K562 (cell line): ENCODE data around the gene PSMA6. TPM values are rescaled to one million over a fixed set of nuclear protein-coding genes. Genes with fewer than 3 reads are reported as not detected.

ENCODE experiments used
- ATAC-seq: fragments of 200-7000 bp; cut with Tn5 transposase; 3 replicates; pipeline ENCODE4 v1.9.1; 2020; ENCODE audit warnings: moderate library complexity
- BruUV-seq: library from RNA; stranded (reverse); fragments of 400-500 nt; replicated peaks from 2 replicates; lab custom pipeline; 2021; lab: Mats Ljungman, UMichigan
- CTCF ChIA-PET: fragments of 300-600 bp; formaldehyde crosslinking; extraction: SDS; loops from one replicate; lab custom pipeline; 2021; ENCODE audit warnings: low intra/inter-chr PET ratio; lab: Yijun Ruan, JAX
- POLR2A ChIA-PET: fragments of 300-600, 350-650 bp; sonication (Branson Sonifier 250); formaldehyde crosslinking; extraction: SDS; loops from one replicate; lab custom pipeline; 2021; ENCODE audit warnings: antibody characterized with exemption, inconsistent platforms; lab: Yijun Ruan, JAX
- DNase-seq, 4 experiments: peaks; one replicate each; pipeline versions ENCODE4 v3.0.0 to v3.0.0-alpha.2; 2011 to 2018; ENCODE audit warnings: low spot score in 3 of 4, mixed read lengths in 3 of 4; ENCODE audit errors: extremely low read depth in 1 of 4
- FAIRE-seq: peaks from 2 replicates; lab custom pipeline; 2011; peaks lifted over from hg19 to GRCh38; lab: Jason Lieb, UNC
- H2AFZ ChIP-seq: 2 replicates; pipeline ENCODE4 v1.6.0; 2011; ENCODE audit warnings: low read depth, low read length, control low read depth, inconsistent platforms
- H3K27ac ChIP-seq: fragments of 200-600 bp; 3 replicates; pipeline ENCODE4 v1.8.0; 2011; ENCODE audit warnings: low read depth, mild to moderate bottlenecking, control low read depth, inconsistent platforms, low read length, moderate library complexity, mixed read lengths; ENCODE audit errors: extremely low read depth
- H3K27me3 ChIP-seq, 2 experiments: fragments of 300-600 bp in 1 of 2; 2 replicates in 1 of 2; 3 replicates in 1 of 2; pipeline versions ENCODE4 v1.6.0 to v1.8.0; 2011; ENCODE audit warnings: inconsistent platforms in 2 of 2, low read length in 2 of 2, mild to moderate bottlenecking in 1 of 2, mixed read lengths in 1 of 2, moderate library complexity in 1 of 2; ENCODE audit not compliant: control insufficient read depth in 2 of 2, insufficient read depth in 2 of 2
- H3K36me3 ChIP-seq: fragments of 300-600 bp; 3 replicates; pipeline ENCODE4 v1.8.0; 2011; ENCODE audit warnings: mild to moderate bottlenecking, low read length, inconsistent platforms; ENCODE audit not compliant: control insufficient read depth, insufficient read depth
- H3K4me1 ChIP-seq, 2 experiments: fragments of 200-600 bp in 1 of 2; replicated peaks in 1 of 2; 2 replicates in 1 of 2; 3 replicates in 1 of 2; pipeline versions ENCODE4 v1.5.1 to v1.8.0; 2011; ENCODE audit warnings: inconsistent platforms in 2 of 2, low read length in 2 of 2, mild to moderate bottlenecking in 1 of 2, mixed read lengths in 1 of 2, moderate library complexity in 1 of 2; ENCODE audit not compliant: control insufficient read depth in 2 of 2, insufficient read depth in 2 of 2
- H3K4me2 ChIP-seq: 2 replicates; pipeline ENCODE4 v1.6.1; 2011; ENCODE audit warnings: low read length, control low read depth, inconsistent platforms, mixed read lengths; ENCODE audit not compliant: insufficient read depth
- H3K4me3 ChIP-seq: fragments of 200-600 bp; sonication (generic), shearing (Covaris generic); 2 replicates; pipeline ENCODE4 v1.5.1; 2016; ENCODE audit warnings: control low read depth, inconsistent platforms
- H3K79me2 ChIP-seq: fragments of 200-600 bp; 3 replicates; pipeline ENCODE4 v1.8.0; 2011; ENCODE audit warnings: low read length, inconsistent platforms; ENCODE audit not compliant: control insufficient read depth, insufficient read depth
- H3K9ac ChIP-seq, 2 experiments: 2 replicates each; pipeline versions ENCODE4 v1.6.0 to v1.6.1; 2011; ENCODE audit warnings: low read depth in 2 of 2, low read length in 2 of 2, control low read depth in 1 of 2, inconsistent platforms in 1 of 2, mild to moderate bottlenecking in 1 of 2, mixed read lengths in 1 of 2; ENCODE audit not compliant: insufficient read depth in 1 of 2
- H3K9me1 ChIP-seq: one replicate; pipeline ENCODE4 v1.6.0; 2011; ENCODE audit warnings: inconsistent platforms, mild to moderate bottlenecking, low read length, moderate library complexity; ENCODE audit not compliant: control insufficient read depth, insufficient read depth
- H3K9me3 ChIP-seq: replicated peaks from 2 replicates; pipeline ENCODE4 v1.5.1; 2011; ENCODE audit warnings: low read depth, low read length, inconsistent platforms; ENCODE audit not compliant: control insufficient read depth, insufficient read depth
- H4K20me1 ChIP-seq: replicated peaks from 2 replicates; pipeline ENCODE4 v1.6.1; 2011; ENCODE audit warnings: low read length, inconsistent platforms, mixed read lengths; ENCODE audit not compliant: control insufficient read depth, insufficient read depth
- CHAMP1 ChIP-seq: fragments of 450-650 bp; IDR thresholded peaks from 2 replicates; pipeline ENCODE4 v1.6.1; 2016; ENCODE audit warnings: mild to moderate bottlenecking
- E2F4 ChIP-seq: sonication (generic); formaldehyde crosslinking; IDR thresholded peaks from 2 replicates; pipeline ENCODE4 v1.8.0; 2022; ENCODE audit warnings: mild to moderate bottlenecking, low read depth, missing genetic modification reagents
- HDAC3 ChIP-seq: fragments of 450-650 bp; IDR thresholded peaks from 2 replicates; pipeline ENCODE4 v1.6.1; 2018; ENCODE audit warnings: borderline replicate concordance, mild to moderate bottlenecking, moderate library complexity; ENCODE audit not compliant: partially characterized antibody
- NCOA2 ChIP-seq, 2 experiments: fragments of 450-650 bp; IDR thresholded peaks; 2 replicates each; pipeline ENCODE4 v1.6.1; 2018; ENCODE audit warnings: mild to moderate bottlenecking in 2 of 2, moderate library complexity in 1 of 2; ENCODE audit not compliant: partially characterized antibody in 2 of 2
- STAT5A ChIP-seq: IDR thresholded peaks from 2 replicates; pipeline ENCODE4 v1.6.1; 2012; ENCODE audit warnings: low read length, inconsistent platforms, borderline replicate concordance
- THAP12 ChIP-seq: fragments of 250-450 bp; sonication (Bioruptor Pico); IDR thresholded peaks from 2 replicates; pipeline ENCODE4 v1.9.0; 2021; ENCODE audit warnings: mild to moderate bottlenecking, inconsistent platforms
- ZKSCAN1 ChIP-seq: fragments of 150-350 bp; IDR thresholded peaks from 2 replicates; pipeline ENCODE4 v1.6.1; 2016; ENCODE audit warnings: low read depth, low read length
- WGBS: fragments of 100-300 bp; shearing (Covaris generic); methylation state at CpG from one replicate; pipeline ENCODE4 v1.1.6; 2016; ENCODE audit warnings: low coverage, mixed read lengths; ENCODE audit not compliant: insufficient coverage; ENCODE audit errors: missing lambda C conversion rate; 5-methylcytosine and 5-hydroxymethylcytosine counted together
- in situ Hi-C: fragments of 300-500 bp; cut with MboI; formaldehyde crosslinking; loops from 4 replicates; pipeline ENCODE4 v1.15.0; 2018; ENCODE audit warnings: inconsistent platforms, mixed read lengths
- intact Hi-C: fragments of 100-400 bp; cut with micrococcal nuclease; formaldehyde crosslinking; loops from 2 replicates; pipeline ENCODE4 v1.14.2; 2022
- polyA plus RNA-seq, 8 experiments: library from polyadenylated mRNA; depleted of rRNA in 4 of 8; stranded (reverse) in 5 of 8; unstranded in 3 of 8; fragments of >200 nt; fragmentation: Nextera tagmentation in 2 of 8; fragmentation: Illumina TruSeq in 1 of 8; extraction: Ambion mirVana in 2 of 8; extraction: Trizol in 1 of 8; gene quantifications; 2 replicates each; pipeline versions ENCODE4 v1.2.1 to v1.2.3, GENCODE V29; 2011 to 2014; ENCODE audit warnings: inconsistent platforms in 1 of 8, missing spikeins in 1 of 8
- total RNA-seq, 7 experiments: library from RNA; depleted of rRNA in 6 of 7; stranded (reverse); fragments of >200 nt in 6 of 7; fragmentation: Illumina TruSeq in 2 of 7; extraction: Trizol in 2 of 7; gene quantifications; 2 replicates each; pipeline versions ENCODE4 v1.2.1 to v1.2.3, GENCODE V29; 2011 to 2021; ENCODE audit warnings: low replicate concordance in 1 of 7
- TF ChIP-seq, protein P1 (sequence below): fragments of 450-650 bp; formaldehyde crosslinking; IDR thresholded peaks from 2 replicates; pipeline ENCODE4 v1.4.0; 2020; ENCODE audit warnings: mild to moderate bottlenecking, moderate library complexity
- TF ChIP-seq, protein P2 (sequence below): fragments of 450-650 bp; IDR thresholded peaks from 2 replicates; pipeline ENCODE4 v1.6.1; 2016; ENCODE audit warnings: low read depth, mild to moderate bottlenecking, moderate library complexity

PSMA6 gene
- total and polyA plus RNA-seq, 9 of the 15 experiments (the other 6 are each of a cell fraction or from before 2014, with no cell fraction given), result 210 to 952 (median 288) TPM

GRCh38 chr14:35326375-35326774 is 34.2 kb downstream of the PSMA6 start:
- H3K4me1 ChIP-seq, result peaks cover under 1 to 1% of the 10 kb centered on the region in 2 experiments; a peak in 3 of 5 replicates
- H3K27ac ChIP-seq, result no peak overlapping the region
- no peak overlapping the region for H3K4me2 ChIP-seq
- H4K20me1 ChIP-seq, result no peaks in the 10 kb centered on the region
- in situ Hi-C loops (no loop called here), intact Hi-C loops (no loop called here)
- no peaks in the 10 kb centered on the region for H3K36me3 ChIP-seq
- no peaks in the 10 kb centered on the region for H3K9me3 ChIP-seq
- no peak overlapping the region for H3K4me3 ChIP-seq
- ChIA-PET CTCF (no interaction called here), POLR2A (interaction anchor here (1.2 kb wide), 1 partner anchor 13 kb away, joined by 3 read pairs; no protein-coding TSS in a partner anchor)
- DNase-seq, result no peak
- no peak overlapping the region for H2AFZ ChIP-seq
- no peak for ATAC-seq
- H3K79me2 ChIP-seq, result no peaks in the 10 kb centered on the region
- no peak overlapping the region for H3K9ac ChIP-seq
- H3K9me1 ChIP-seq, result no peaks in the 10 kb centered on the region
- no TSS peak for BruUV-seq
- WGBS, result 50% methylated on average over 1 of the region's 1 CpG
- no peaks in the 10 kb centered on the region for H3K27me3 ChIP-seq
- FAIRE-seq, result no peak
- TF ChIP-seq, protein P1, sequence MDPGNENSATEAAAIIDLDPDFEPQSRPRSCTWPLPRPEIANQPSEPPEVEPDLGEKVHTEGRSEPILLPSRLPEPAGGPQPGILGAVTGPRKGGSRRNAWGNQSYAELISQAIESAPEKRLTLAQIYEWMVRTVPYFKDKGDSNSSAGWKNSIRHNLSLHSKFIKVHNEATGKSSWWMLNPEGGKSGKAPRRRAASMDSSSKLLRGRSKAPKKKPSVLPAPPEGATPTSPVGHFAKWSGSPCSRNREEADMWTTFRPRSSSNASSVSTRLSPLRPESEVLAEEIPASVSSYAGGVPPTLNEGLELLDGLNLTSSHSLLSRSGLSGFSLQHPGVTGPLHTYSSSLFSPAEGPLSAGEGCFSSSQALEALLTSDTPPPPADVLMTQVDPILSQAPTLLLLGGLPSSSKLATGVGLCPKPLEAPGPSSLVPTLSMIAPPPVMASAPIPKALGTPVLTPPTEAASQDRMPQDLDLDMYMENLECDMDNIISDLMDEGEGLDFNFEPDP, result no peak
- TF ChIP-seq NCOA2 (IDR thresholded peaks at IDR 0.05; ENCODE audit: partially characterized antibody in 2 of 2) (no peak), HDAC3 (no peak), ZKSCAN1 (no peak), STAT5A (no peak), CHAMP1 (no peak), E2F4 (CRISPR knock-in tag) (no peak), THAP12 (CRISPR knock-in tag) (no peak)
- TF ChIP-seq, protein P2, sequence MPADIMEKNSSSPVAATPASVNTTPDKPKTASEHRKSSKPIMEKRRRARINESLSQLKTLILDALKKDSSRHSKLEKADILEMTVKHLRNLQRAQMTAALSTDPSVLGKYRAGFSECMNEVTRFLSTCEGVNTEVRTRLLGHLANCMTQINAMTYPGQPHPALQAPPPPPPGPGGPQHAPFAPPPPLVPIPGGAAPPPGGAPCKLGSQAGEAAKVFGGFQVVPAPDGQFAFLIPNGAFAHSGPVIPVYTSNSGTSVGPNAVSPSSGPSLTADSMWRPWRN, result no peak
